IMR-90 (cell line): Measurements from ENCODE around the gene MEGF6.

ENCODE experiments used
- BHLHE40 ChIP-seq: fragments of 150-350 bp; IDR thresholded peaks from 2 replicates; pipeline ENCODE4 v1.6.1; 2016; ENCODE audit warnings: mild to moderate bottlenecking, low read depth, low read length
- CEBPB ChIP-seq: IDR thresholded peaks from 2 replicates; pipeline ENCODE4 v1.6.1; 2012; ENCODE audit warnings: low read depth, low read length, improper control_type of control experiment
- FOS ChIP-seq: fragments of 150-350 bp; IDR thresholded peaks from 2 replicates; pipeline ENCODE4 v1.6.1; 2016; ENCODE audit warnings: low read depth, low read length
- MAFK ChIP-seq: IDR thresholded peaks from 2 replicates; pipeline ENCODE4 v1.6.1; 2012; ENCODE audit warnings: low read depth, low read length, improper control_type of control experiment
- MXI1 ChIP-seq: IDR thresholded peaks from 2 replicates; pipeline ENCODE4 v1.6.1; 2012; ENCODE audit warnings: low read depth, mild to moderate bottlenecking, low read length, moderate library complexity, borderline replicate concordance
- NFE2L2 ChIP-seq: fragments of 150-350 bp; IDR thresholded peaks from 2 replicates; pipeline ENCODE4 v1.6.1; 2016; ENCODE audit warnings: low read depth, mild to moderate bottlenecking, low read length
- POLR2A ChIP-seq: IDR thresholded peaks from 2 replicates; pipeline ENCODE4 v1.6.1; 2012; ENCODE audit warnings: mild to moderate bottlenecking, low read depth, low read length
- RAD21 ChIP-seq: IDR thresholded peaks from 2 replicates; pipeline ENCODE4 v1.6.1; 2012; ENCODE audit warnings: low read length, improper control_type of control experiment
- SMC3 ChIP-seq: fragments of 150-350 bp; IDR thresholded peaks from 2 replicates; pipeline ENCODE4 v1.6.1; 2016; ENCODE audit warnings: low read depth, mild to moderate bottlenecking, antibody characterized with exemption, low read length, moderate library complexity
- TF ChIP-seq, protein P1 (sequence below): conservative IDR thresholded peaks from 2 replicates; pipeline ENCODE4 v1.5.1; 2012; ENCODE audit warnings: mild to moderate bottlenecking, low read depth, low read length, improper control_type of control experiment
- TF ChIP-seq, protein P2 (sequence below): fragments of 150-350 bp; IDR thresholded peaks from 2 replicates; pipeline ENCODE4 v1.6.1; 2016; ENCODE audit warnings: low read depth, mild to moderate bottlenecking, low read length, moderate library complexity, borderline replicate concordance

DNA sequence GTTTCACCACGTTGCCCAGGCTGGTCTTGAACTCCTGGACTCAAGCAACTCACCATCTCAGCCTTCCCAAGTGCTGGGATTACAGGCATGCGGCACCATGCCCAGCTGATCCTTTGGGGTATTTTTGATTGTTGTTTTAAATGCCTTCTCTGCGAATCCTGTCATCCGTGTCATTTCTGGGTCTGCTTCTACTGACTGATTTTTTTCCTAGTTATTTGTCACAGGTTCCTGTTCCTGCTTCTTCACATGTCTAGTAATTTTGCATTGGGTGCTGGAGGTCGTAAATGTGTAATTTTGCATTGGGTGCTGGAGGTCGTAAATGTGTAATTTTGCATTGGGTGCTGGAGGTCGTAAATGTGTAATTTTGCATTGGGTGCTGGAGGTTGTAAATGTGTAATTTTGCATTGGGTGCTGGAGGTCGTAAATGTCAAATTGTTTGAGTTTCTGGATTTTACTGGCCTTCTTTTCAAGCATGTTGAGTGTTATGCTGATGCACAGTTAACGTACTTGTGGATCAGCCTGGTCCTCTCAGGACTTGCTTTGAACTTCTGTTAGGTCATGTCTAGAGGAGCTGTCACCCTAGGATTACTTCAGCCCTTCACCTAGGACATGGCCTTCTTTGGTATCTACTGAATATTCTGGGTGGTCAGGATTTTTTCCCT, 161.0 kb downstream of the MEGF6 start:
- TF ChIP-seq MAFK (no peak), BHLHE40 (no peak), POLR2A (no peak), CEBPB (no peak), MXI1 (no peak), FOS (no peak), NFE2L2 (no peak), SMC3 (no peak), RAD21 (no peak)
- TF ChIP-seq, protein P1, sequence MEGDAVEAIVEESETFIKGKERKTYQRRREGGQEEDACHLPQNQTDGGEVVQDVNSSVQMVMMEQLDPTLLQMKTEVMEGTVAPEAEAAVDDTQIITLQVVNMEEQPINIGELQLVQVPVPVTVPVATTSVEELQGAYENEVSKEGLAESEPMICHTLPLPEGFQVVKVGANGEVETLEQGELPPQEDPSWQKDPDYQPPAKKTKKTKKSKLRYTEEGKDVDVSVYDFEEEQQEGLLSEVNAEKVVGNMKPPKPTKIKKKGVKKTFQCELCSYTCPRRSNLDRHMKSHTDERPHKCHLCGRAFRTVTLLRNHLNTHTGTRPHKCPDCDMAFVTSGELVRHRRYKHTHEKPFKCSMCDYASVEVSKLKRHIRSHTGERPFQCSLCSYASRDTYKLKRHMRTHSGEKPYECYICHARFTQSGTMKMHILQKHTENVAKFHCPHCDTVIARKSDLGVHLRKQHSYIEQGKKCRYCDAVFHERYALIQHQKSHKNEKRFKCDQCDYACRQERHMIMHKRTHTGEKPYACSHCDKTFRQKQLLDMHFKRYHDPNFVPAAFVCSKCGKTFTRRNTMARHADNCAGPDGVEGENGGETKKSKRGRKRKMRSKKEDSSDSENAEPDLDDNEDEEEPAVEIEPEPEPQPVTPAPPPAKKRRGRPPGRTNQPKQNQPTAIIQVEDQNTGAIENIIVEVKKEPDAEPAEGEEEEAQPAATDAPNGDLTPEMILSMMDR: no peak
- TF ChIP-seq, protein P2, sequence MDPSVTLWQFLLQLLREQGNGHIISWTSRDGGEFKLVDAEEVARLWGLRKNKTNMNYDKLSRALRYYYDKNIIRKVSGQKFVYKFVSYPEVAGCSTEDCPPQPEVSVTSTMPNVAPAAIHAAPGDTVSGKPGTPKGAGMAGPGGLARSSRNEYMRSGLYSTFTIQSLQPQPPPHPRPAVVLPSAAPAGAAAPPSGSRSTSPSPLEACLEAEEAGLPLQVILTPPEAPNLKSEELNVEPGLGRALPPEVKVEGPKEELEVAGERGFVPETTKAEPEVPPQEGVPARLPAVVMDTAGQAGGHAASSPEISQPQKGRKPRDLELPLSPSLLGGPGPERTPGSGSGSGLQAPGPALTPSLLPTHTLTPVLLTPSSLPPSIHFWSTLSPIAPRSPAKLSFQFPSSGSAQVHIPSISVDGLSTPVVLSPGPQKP: no peak
